Erythroblast (primary cell): ENCODE data around the gene TBC1D25.
"Not testable (repeated sequence)": the region's sequence is repeated elsewhere in the genome, so short reads cannot be mapped to it uniquely, and the experiment has no call there.

ENCODE experiments used
- DNase-seq, 2 experiments: peaks; one replicate each; lab custom pipeline; 2025; lab: John Stamatoyannopoulos, UW
- GATA1 ChIP-seq: IDR thresholded peaks from 2 replicates; pipeline ENCODE4 v1.6.1; 2011; ENCODE audit warnings: low read depth, mild to moderate bottlenecking, control low read depth, low read length, moderate library complexity
- POLR2A ChIP-seq: IDR thresholded peaks from 2 replicates; pipeline ENCODE4 v1.6.1; 2011; ENCODE audit warnings: mild to moderate bottlenecking, low read length

Gene TBC1D25

GRCh38 chrX:48522291-48522690, 17.2 kb upstream of the TBC1D25 start:
- DNase-seq: no peak
- TF ChIP-seq POLR2A (no peak), GATA1 (no peak)

GRCh38 chrX:48523682-48524081, 15.8 kb upstream of the TBC1D25 start:
- no peak for DNase-seq
- TF ChIP-seq GATA1 (no peak), POLR2A (no peak)

DNA sequence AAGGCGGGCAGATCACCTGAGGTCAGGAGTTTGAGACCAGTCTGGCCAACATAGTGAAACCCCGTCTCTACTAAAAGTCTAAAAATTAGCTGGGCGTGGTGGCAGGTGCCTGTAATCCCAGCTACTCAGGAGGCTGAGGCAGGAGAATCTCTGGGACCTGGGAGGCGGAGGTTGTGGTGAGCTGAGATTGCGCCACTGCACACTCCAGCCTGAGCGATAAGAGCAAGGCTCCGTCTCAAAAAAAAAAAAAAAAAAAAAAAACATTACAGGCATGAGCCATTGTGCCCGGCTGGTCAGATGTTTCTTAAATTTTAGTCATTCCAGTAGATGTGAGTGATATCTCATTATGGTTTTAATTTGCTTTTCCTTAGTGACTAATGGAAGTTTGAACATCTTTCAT, 13.7 kb upstream of the TBC1D25 start:
- DNase-seq: not testable (repeated sequence)

DNA sequence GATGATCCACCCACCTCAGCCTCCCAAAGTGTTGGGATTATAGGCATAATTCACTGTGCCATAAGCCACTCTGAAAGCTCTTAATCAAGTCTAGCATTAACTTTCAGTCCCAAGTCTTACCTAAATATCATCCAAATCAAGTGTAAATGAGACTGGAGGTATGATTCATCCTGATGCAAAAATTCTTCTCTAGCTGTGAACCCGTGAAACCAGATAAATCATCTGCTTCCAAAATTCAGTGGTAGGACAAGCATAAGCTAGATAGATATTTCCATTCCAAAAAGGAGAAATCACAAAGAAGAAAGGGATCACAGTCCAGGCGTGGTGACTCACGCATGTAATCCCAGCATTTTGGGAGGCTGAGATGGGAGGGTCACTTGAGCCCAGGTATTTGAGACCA, 8.8 kb upstream of the TBC1D25 start:
- TF ChIP-seq POLR2A (no peak), GATA1 (no peak)

DNA sequence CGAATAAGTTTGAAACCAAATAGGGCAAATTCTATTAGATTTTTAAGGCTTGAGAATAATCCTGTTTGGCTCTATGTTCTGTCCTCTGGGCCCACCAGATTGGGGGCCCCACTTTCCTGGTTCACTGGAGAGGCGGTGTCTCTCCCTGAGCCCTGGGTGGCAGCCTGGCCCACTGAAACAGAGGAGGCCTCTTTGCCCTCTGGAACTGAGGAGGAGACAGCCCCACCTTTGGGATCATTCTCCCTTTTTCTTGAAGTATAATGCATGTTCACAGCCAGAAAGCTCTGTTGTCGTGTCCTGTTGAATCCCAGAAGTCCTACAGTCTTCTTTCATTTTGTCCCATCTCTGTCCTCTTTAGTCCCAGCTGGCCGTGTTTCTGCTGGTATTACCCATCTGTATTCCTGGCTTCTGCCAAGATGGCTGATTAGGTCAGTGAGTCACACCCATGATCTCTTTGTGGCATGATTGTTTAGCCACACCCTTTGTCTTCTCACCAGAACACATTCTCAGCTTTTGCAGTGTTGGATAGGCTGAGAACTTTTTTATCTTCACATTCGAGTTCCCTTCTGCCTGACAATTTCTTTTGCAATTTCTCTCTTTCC, 8.1 kb upstream of the TBC1D25 start:
- TF ChIP-seq GATA1 (no peak), POLR2A (no peak)
- peak; percentile 38 to 68 for DNase-seq

More for the DNA sequence above, 8.8 kb upstream of the TBC1D25 start:
- DNase-seq: no peak

DNA sequence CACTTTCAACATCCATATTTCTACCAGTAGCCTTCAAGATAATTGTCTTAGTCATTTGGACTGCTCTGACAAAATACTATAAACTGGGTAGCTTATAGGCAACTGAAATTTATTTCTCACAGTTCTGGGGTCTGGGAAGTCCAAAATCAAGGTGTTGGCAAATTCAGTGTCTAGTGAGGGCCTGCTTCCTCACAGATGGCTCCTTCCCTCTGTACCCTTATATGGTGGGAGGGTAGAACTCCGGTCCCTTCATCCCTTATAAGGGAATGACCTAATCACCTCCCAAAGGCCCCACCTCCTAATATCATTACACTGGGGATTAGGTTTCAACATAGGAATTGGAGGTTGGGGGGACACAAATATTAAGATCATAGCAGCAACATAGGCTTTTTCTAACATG, 7.4 kb upstream of the TBC1D25 start:
- TF ChIP-seq GATA1: no peak
- no peak for TF ChIP-seq POLR2A
- DNase-seq: no peak

- TF ChIP-seq GATA1 (no peak), POLR2A (no peak)
- DNase-seq: no peak
Observed at GRCh38 chrX:48533165-48533564, 6.3 kb upstream of the TBC1D25 start.

GRCh38 chrX:48538641-48539344, 721 bp upstream of the TBC1D25 start:
- DNase-seq: no peak
- TF ChIP-seq POLR2A: no peak
- TF ChIP-seq GATA1: no peak

DNA sequence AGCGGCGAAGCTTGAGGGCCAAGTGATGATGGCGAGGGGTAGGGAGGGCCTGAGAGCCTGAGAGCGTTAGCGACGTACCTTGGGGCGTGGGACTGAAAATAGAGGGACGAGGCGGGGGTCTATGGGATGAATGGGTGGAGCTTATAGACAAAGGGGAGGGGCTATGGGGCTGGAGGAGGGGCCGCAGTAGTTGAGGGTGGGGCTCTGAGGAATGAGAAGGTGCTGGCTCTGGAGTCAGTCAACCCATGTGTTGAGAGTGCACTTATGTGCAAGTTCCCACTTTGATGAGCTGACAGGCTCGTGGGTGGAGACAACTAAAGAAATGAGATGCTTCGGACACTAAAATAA, 488 bp downstream of the TBC1D25 start:
- TF ChIP-seq POLR2A (no peak), GATA1 (no peak)
- peak; percentile 60 to 73 for DNase-seq

GRCh38 chrX:48540480-48540879, 966 bp downstream of the TBC1D25 start:
- peak in 1 of 2 experiments; percentile 5 for DNase-seq
- TF ChIP-seq GATA1 (no peak), POLR2A (no peak)

GRCh38 chrX:48541140-48541814, 1.8 kb downstream of the TBC1D25 start:
- DNase-seq: no peak

GRCh38 chrX:48548871-48549270, 9.4 kb downstream of the TBC1D25 start:
- no peak for DNase-seq
- no peak for TF ChIP-seq POLR2A
- no peak for TF ChIP-seq GATA1

More at GRCh38 chrX:48541140-48541814, 1.8 kb downstream of the TBC1D25 start:
- no peak for TF ChIP-seq POLR2A
- no peak for TF ChIP-seq GATA1

DNA sequence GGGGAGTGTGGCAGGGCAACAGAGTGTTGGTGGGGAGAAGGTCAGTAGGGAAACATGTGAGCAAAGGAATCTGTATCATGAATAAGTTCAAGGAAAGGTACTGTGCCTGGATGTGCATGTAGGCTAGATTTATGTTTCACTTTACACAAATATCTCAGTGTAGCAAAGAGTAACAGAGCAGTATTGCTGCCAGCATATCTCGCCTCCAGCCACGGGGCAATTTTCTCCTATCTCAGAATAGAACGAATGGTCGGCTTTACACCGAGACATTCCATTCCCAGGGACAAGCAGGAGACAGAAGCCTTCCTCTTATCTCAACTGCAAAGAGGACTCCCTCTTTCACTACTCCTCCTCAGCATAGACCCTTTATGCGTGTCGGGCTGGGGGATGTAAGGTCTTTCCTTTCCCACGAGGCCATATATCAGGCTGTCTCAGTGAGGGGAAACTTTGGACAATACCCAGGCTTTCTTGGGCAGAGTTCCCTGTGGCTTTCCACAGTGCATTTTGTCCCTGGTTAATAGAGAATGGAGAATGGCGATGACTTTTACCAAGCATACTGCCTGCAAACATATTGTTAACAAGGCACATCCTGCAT, 16.3 kb downstream of the TBC1D25 start:
- not testable (repeated sequence) for DNase-seq

DNA sequence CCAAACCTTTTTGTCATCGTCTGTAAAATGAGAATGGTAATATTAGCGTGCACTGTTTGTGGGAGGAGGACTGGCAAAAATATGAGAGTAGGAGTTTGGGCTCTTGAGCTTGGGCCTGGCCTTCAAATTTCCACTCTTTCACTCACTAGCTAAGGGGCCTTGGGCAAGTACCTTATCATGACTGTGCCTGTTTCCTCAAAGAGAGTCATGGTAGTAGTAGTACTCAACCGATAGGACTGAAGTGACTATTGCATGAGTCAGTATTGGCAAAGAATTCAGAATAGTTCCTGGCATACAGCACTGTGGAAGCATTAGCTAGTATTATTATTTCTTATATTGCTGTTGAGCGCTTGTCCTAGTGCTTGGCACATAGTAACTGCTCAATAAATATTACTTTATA, 18.8 kb downstream of the TBC1D25 start:
- TF ChIP-seq POLR2A (no peak), GATA1 (no peak)
- DNase-seq: peak; percentile 22 to 55
